ENCODE results near the gene MRPL11.
"Not testable (repeated sequence)": the region's sequence is repeated elsewhere in the genome, so short reads cannot be mapped to it uniquely, and the experiment has no call there.

Gene MRPL11

GRCh38 chr11:66457826-66458225 lies 19.2 kb upstream of the MRPL11 start:
- H3K36me3 ChIP-seq: no peaks in the 10 kb centered on the region
- no peak overlapping the region; the same call in 1 of the 2 replicates for H3K9ac ChIP-seq
- peaks cover 11% of the 10 kb centered on the region; the same call in 1 of the 2 replicates for H3K9me3 ChIP-seq
- no peak overlapping the region for H3K4me3 ChIP-seq
- H3K4me2 ChIP-seq: peak overlapping the region; percentile 57; the same call in 1 of the 2 replicates
- no peak for TF ChIP-seq Cebpa-rat (IDR thresholded peaks at IDR 0.05)
- H4K20me1 ChIP-seq: no peaks in the 10 kb centered on the region
- H3K27ac ChIP-seq: peak overlapping the region; percentile 44
- H3K27me3 ChIP-seq: no peaks in the 10 kb centered on the region
- peaks cover 56% of the 10 kb centered on the region for H3K4me1 ChIP-seq

- Histone ChIP-seq H3K4me2 (no peak overlapping the region), H3K9ac (peak overlapping the region; percentile 2; the same call in 1 of the 2 replicates), H3K36me3 (no peaks in the 10 kb centered on the region), H4K20me1 (no peaks in the 10 kb centered on the region), H3K27ac (no peak overlapping the region), H3K4me3 (no peak overlapping the region), H3K4me1 (peaks cover 45% of the 10 kb centered on the region), H3K27me3 (no peaks in the 10 kb centered on the region), H3K9me3 (no peaks in the 10 kb centered on the region)
- TF ChIP-seq Cebpa-rat (IDR thresholded peaks at IDR 0.05): no peak
Observed at GRCh38 chr11:66454828-66455227, 16.2 kb upstream of the MRPL11 start.

- Histone ChIP-seq H3K4me3 (no peak overlapping the region), H4K20me1 (no peaks in the 10 kb centered on the region), H3K27ac (no peak overlapping the region), H3K4me1 (peaks cover 39% of the 10 kb centered on the region), H3K4me2 (no peak overlapping the region), H3K9me3 (no peaks in the 10 kb centered on the region), H3K36me3 (no peaks in the 10 kb centered on the region), H3K27me3 (no peaks in the 10 kb centered on the region), H3K9ac (no peak overlapping the region)
- TF ChIP-seq Cebpa-rat (IDR thresholded peaks at IDR 0.05): no peak
Observed at GRCh38 chr11:66454247-66454646, 15.6 kb upstream of the MRPL11 start.

- no peaks in the 10 kb centered on the region for H4K20me1 ChIP-seq
- H3K27me3 ChIP-seq: no peaks in the 10 kb centered on the region
Observed at GRCh38 chr11:66451663-66452062, 13.0 kb upstream of the MRPL11 start.

GRCh38 chr11:66450560-66450959 lies 11.9 kb upstream of the MRPL11 start:
- H3K4me1 ChIP-seq: peaks cover 14% of the 10 kb centered on the region
- H3K4me3 ChIP-seq: no peak overlapping the region
- H3K9ac ChIP-seq: no peak overlapping the region
- no peak for TF ChIP-seq Cebpa-rat (IDR thresholded peaks at IDR 0.05)
- no peaks in the 10 kb centered on the region for H3K36me3 ChIP-seq
- no peaks in the 10 kb centered on the region for H4K20me1 ChIP-seq
- H3K9me3 ChIP-seq: no peaks in the 10 kb centered on the region
- no peak overlapping the region for H3K27ac ChIP-seq
- no peaks in the 10 kb centered on the region for H3K27me3 ChIP-seq
- no peak overlapping the region for H3K4me2 ChIP-seq

More at GRCh38 chr11:66451663-66452062, 13.0 kb upstream of the MRPL11 start:
- Histone ChIP-seq H3K36me3 (no peaks in the 10 kb centered on the region), H3K4me2 (no peak overlapping the region), H3K4me3 (no peak overlapping the region), H3K27ac (no peak overlapping the region), H3K4me1 (peaks cover 14% of the 10 kb centered on the region), H3K9ac (no peak overlapping the region), H3K9me3 (no peaks in the 10 kb centered on the region)
- TF ChIP-seq Cebpa-rat (IDR thresholded peaks at IDR 0.05): no peak

GRCh38 chr11:66448523-66448922 lies 9.9 kb upstream of the MRPL11 start:
- TF ChIP-seq Cebpa-rat (IDR thresholded peaks at IDR 0.05): no peak
- H3K9me3 ChIP-seq: peaks cover 9% of the 10 kb centered on the region
- no peak overlapping the region for H3K27ac ChIP-seq
- H4K20me1 ChIP-seq: no peaks in the 10 kb centered on the region
- no peaks in the 10 kb centered on the region for H3K4me1 ChIP-seq
- no peaks in the 10 kb centered on the region for H3K36me3 ChIP-seq
- H3K9ac ChIP-seq: no peak overlapping the region
- H3K4me3 ChIP-seq: no peak overlapping the region
- no peak overlapping the region for H3K4me2 ChIP-seq
- no peaks in the 10 kb centered on the region for H3K27me3 ChIP-seq

GRCh38 chr11:66447012-66447411 lies 8.4 kb upstream of the MRPL11 start:
- Histone ChIP-seq H4K20me1 (no peaks in the 10 kb centered on the region), H3K27me3 (no peaks in the 10 kb centered on the region)

GRCh38 chr11:66443602-66444001 lies 5.0 kb upstream of the MRPL11 start:
- Histone ChIP-seq H4K20me1 (no peaks in the 10 kb centered on the region), H3K4me2 (no peak overlapping the region), H3K9ac (no peak overlapping the region), H3K9me3 (peaks cover 21% of the 10 kb centered on the region), H3K27ac (no peak overlapping the region), H3K27me3 (no peaks in the 10 kb centered on the region), H3K36me3 (no peaks in the 10 kb centered on the region), H3K4me1 (no peaks in the 10 kb centered on the region), H3K4me3 (no peak overlapping the region)
- TF ChIP-seq Cebpa-rat (IDR thresholded peaks at IDR 0.05): no peak

More at GRCh38 chr11:66447012-66447411, 8.4 kb upstream of the MRPL11 start:
- Histone ChIP-seq H3K27ac (no peak overlapping the region), H3K4me2 (no peak overlapping the region), H3K9ac (no peak overlapping the region), H3K36me3 (no peaks in the 10 kb centered on the region), H3K4me1 (no peaks in the 10 kb centered on the region), H3K4me3 (no peak overlapping the region), H3K9me3 (peaks cover 21% of the 10 kb centered on the region)
- no peak for TF ChIP-seq Cebpa-rat (IDR thresholded peaks at IDR 0.05)

GRCh38 chr11:66440940-66441282 lies 2.3 kb upstream of the MRPL11 start:
- not testable (repeated sequence) for H3K9ac ChIP-seq, H3K27me3 ChIP-seq, H3K27ac ChIP-seq, H3K4me1 ChIP-seq, H4K20me1 ChIP-seq, H3K4me3 ChIP-seq, H3K4me2 ChIP-seq
- H3K9me3 ChIP-seq: peaks cover 21% of the 10 kb centered on the region
- H3K36me3 ChIP-seq: peaks cover 13% of the 10 kb centered on the region

GRCh38 chr11:66440101-66440939 lies 1.7 kb upstream of the MRPL11 start:
- H3K9ac ChIP-seq, H3K4me3 ChIP-seq, H4K20me1 ChIP-seq, H3K4me1 ChIP-seq, H3K4me2 ChIP-seq, H3K27me3 ChIP-seq, H3K27ac ChIP-seq: not testable (repeated sequence)
- H3K36me3 ChIP-seq: peaks cover 19% of the 10 kb centered on the region
- H3K9me3 ChIP-seq: peaks cover 21% of the 10 kb centered on the region

All from BLaER1 (cell line).